Measurements from ENCODE around the gene TSHR.

DNA sequence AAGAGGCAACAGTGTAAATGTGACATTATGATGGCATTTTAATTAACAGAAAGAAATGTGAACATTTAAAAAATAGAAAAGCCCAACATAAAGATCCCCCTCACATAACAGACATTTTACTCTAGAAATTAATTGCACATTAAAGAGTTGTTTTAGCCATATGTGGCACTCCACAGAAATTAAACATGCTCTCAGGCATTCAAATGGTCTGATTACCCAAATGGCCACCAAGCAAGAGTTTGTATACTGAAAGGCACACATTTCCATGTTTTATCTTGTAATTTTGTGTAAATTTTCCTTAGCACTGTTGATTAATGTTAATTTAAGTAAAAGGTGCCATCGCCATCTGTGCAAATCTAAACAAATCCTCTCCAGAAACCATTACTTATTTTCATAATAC lies 221.8 kb downstream of the TSHR start:
- TF ChIP-seq POLR2AphosphoS5 (IDR thresholded peaks at IDR 0.05; ENCODE audit: borderline replicate concordance, low read depth, low read length) (no peak), EZH2 (IDR thresholded peaks at IDR 0.05) (no peak), FOXP2 (optimal IDR thresholded peaks at IDR 0.05; ENCODE audit: control extremely low read depth, extremely low read length, insufficient read depth) (no peak)

All from SK-N-MC (cell line).